GM12892 (cell line): ENCODE data around the gene DIS3L.
"Not testable (repeated sequence)": the region's sequence is repeated elsewhere in the genome, so short reads cannot be mapped to it uniquely, and the experiment has no call there.

Experiments
- POLR2A ChIP-seq: IDR thresholded peaks from 2 replicates; pipeline ENCODE4 v1.6.1; 2011; ENCODE audit warnings: low read depth, low read length, control low read depth
- POLR2AphosphoS5 ChIP-seq: IDR thresholded peaks from 2 replicates; pipeline ENCODE4 v1.6.1; 2011; ENCODE audit warnings: low read depth, low read length, control low read depth
- TAF1 ChIP-seq: IDR thresholded peaks from 2 replicates; pipeline ENCODE4 v1.6.1; 2011; ENCODE audit warnings: low read depth, mild to moderate bottlenecking, control low read depth, low read length, borderline replicate concordance

- TF ChIP-seq POLR2A, POLR2AphosphoS5, TAF1: not testable (repeated sequence)
Measured at GRCh38 chr15:66304425-66304824, 11.1 kb downstream of the DIS3L start.
